RWPE2 (cell line): ENCODE results near the gene ZBTB25.

ENCODE experiments used
- ATAC-seq: fragments of 200-7000 bp; cut with Tn5 transposase; 3 replicates; pipeline ENCODE4 v1.9.1; 2021; ENCODE audit warnings: low read depth
- DNase-seq: peaks from one replicate; pipeline ENCODE4 v3.0.0-alpha.2; 2020; ENCODE audit warnings: low spot score
- H3K27ac ChIP-seq: fragments of 450-650 bp; 2 replicates; pipeline ENCODE4 v1.5.1; 2017; ENCODE audit warnings: mild to moderate bottlenecking; ENCODE audit not compliant: poor library complexity, severe bottlenecking
- H3K27me3 ChIP-seq: fragments of 250-450 bp; sonication (Bioruptor Pico); 2 replicates; pipeline ENCODE4 v1.5.1; 2021; ENCODE audit warnings: mild to moderate bottlenecking, moderate library complexity; ENCODE audit not compliant: insufficient read depth, poor library complexity, severe bottlenecking
- H3K36me3 ChIP-seq: fragments of 250-450 bp; sonication (Bioruptor Pico); 2 replicates; pipeline ENCODE4 v1.5.1; 2020; ENCODE audit warnings: low read depth, mild to moderate bottlenecking, moderate library complexity
- H3K4me1 ChIP-seq: fragments of 250-450 bp; sonication (Bioruptor Pico); 2 replicates; pipeline ENCODE4 v1.5.1; 2021; ENCODE audit warnings: mild to moderate bottlenecking, moderate library complexity; ENCODE audit not compliant: insufficient read depth, poor library complexity, severe bottlenecking
- H3K4me3 ChIP-seq: fragments of 250-450 bp; sonication (Bioruptor Pico); 2 replicates; pipeline ENCODE4 v1.5.1; 2021; ENCODE audit warnings: mild to moderate bottlenecking, moderate library complexity; ENCODE audit not compliant: severe bottlenecking
- H3K9me3 ChIP-seq: fragments of 250-450 bp; sonication (Bioruptor Pico); 2 replicates; pipeline ENCODE4 v1.5.1; 2021; ENCODE audit warnings: mild to moderate bottlenecking, moderate library complexity; ENCODE audit not compliant: severe bottlenecking
- CTCF ChIP-seq: fragments of 450-650 bp; IDR thresholded peaks from one replicate; pipeline ENCODE4 v1.5.1; 2017; ENCODE audit warnings: mild to moderate bottlenecking, moderate library complexity; ENCODE audit not compliant: poor library complexity, severe bottlenecking

ZBTB25 gene

GRCh38 chr14:64502887-64503433, 678 bp downstream of the ZBTB25 start:
- ATAC-seq: no peak
- Histone ChIP-seq H3K27me3 (no peaks in the 10 kb centered on the region), H3K4me1 (peaks cover 41% of the 10 kb centered on the region), H3K9me3 (no peaks in the 10 kb centered on the region), H3K36me3 (peaks cover 17% of the 10 kb centered on the region), H3K27ac (peak overlapping the region; percentile 97), H3K4me3 (peak overlapping the region; percentile 81)
- DNase-seq: no peak
- no peak for TF ChIP-seq CTCF

GRCh38 chr14:64502456-64502855, 1.2 kb downstream of the ZBTB25 start:
- Histone ChIP-seq H3K4me3 (peak overlapping the region; percentile 81), H3K36me3 (peaks cover 22% of the 10 kb centered on the region), H3K27me3 (no peaks in the 10 kb centered on the region), H3K9me3 (no peaks in the 10 kb centered on the region), H3K27ac (peak overlapping the region; percentile 97), H3K4me1 (peaks cover 38% of the 10 kb centered on the region)
- ATAC-seq (no peak), DNase-seq (no peak)
- TF ChIP-seq CTCF: no peak

GRCh38 chr14:64501411-64502171, 2.0 kb downstream of the ZBTB25 start:
- H3K4me1 ChIP-seq: peaks cover 29% of the 10 kb centered on the region
- H3K4me3 ChIP-seq: peak overlapping the region; percentile 81
- peaks cover 29% of the 10 kb centered on the region for H3K36me3 ChIP-seq
- ATAC-seq (peak; percentile 2; the same call in 1 of the 3 replicates), DNase-seq (no peak)
- no peaks in the 10 kb centered on the region for H3K9me3 ChIP-seq
- no peak for TF ChIP-seq CTCF
- no peaks in the 10 kb centered on the region for H3K27me3 ChIP-seq
- H3K27ac ChIP-seq: peak overlapping the region; percentile 97

GRCh38 chr14:64500088-64500487, 3.5 kb downstream of the ZBTB25 start:
- no peak for TF ChIP-seq CTCF
- H3K27ac ChIP-seq: no peak overlapping the region
- H3K36me3 ChIP-seq: peaks cover 38% of the 10 kb centered on the region
- peaks cover 23% of the 10 kb centered on the region for H3K4me1 ChIP-seq
- H3K9me3 ChIP-seq: no peaks in the 10 kb centered on the region
- ATAC-seq (no peak), DNase-seq (no peak)
- H3K27me3 ChIP-seq: no peaks in the 10 kb centered on the region
- H3K4me3 ChIP-seq: no peak overlapping the region

- Histone ChIP-seq H3K9me3 (no peaks in the 10 kb centered on the region), H3K27ac (no peak overlapping the region), H3K27me3 (no peaks in the 10 kb centered on the region), H3K4me3 (no peak overlapping the region), H3K36me3 (peaks cover 45% of the 10 kb centered on the region), H3K4me1 (peaks cover 15% of the 10 kb centered on the region)
- no peak for ATAC-seq
- TF ChIP-seq CTCF: no peak
- no peak for DNase-seq
Observed at GRCh38 chr14:64496764-64497163, 6.9 kb downstream of the ZBTB25 start.
